DOHH2 (cell line): ENCODE results near the gene HNRNPAB.

Experiments used
- H3F3A ChIP-seq: fragments of 200-600 bp; sonication (generic), shearing (Covaris generic); 2 replicates; pipeline ENCODE4 v1.6.0; 2016; ENCODE audit warnings: antibody characterized with exemption, mild to moderate bottlenecking; ENCODE audit not compliant: control insufficient read depth, insufficient read depth
- H3K27ac ChIP-seq: fragments of 200-600 bp; sonication (generic); 2 replicates; pipeline ENCODE4 v1.5.1; 2014; ENCODE audit warnings: low read depth, mild to moderate bottlenecking, low read length, moderate library complexity
- H3K27me3 ChIP-seq: fragments of 200-600 bp; sonication (generic); 2 replicates; pipeline ENCODE4 v1.6.1; 2014; ENCODE audit warnings: mild to moderate bottlenecking, low read length, mixed read lengths; ENCODE audit not compliant: control insufficient read depth
- H3K36me3 ChIP-seq: fragments of 200-600 bp; sonication (generic); 2 replicates; pipeline ENCODE4 v1.6.1; 2014; ENCODE audit warnings: mild to moderate bottlenecking, low read length, moderate library complexity, mixed read lengths; ENCODE audit not compliant: control insufficient read depth
- H3K4me1 ChIP-seq: fragments of 200-600 bp; sonication (generic); 2 replicates; pipeline ENCODE4 v1.6.1; 2014; ENCODE audit warnings: mild to moderate bottlenecking, low read length, mixed read lengths; ENCODE audit not compliant: control insufficient read depth
- H3K4me2 ChIP-seq: fragments of 200-600 bp; sonication (generic); 2 replicates; pipeline ENCODE4 v1.6.0; 2014; ENCODE audit warnings: mild to moderate bottlenecking, low read length, moderate library complexity
- H3K4me3 ChIP-seq: fragments of 200-600 bp; sonication (generic); 2 replicates; pipeline ENCODE4 v1.5.1; 2014; ENCODE audit warnings: mild to moderate bottlenecking, low read length, mixed read lengths
- H3K79me2 ChIP-seq: fragments of 200-600 bp; sonication (generic); 2 replicates; pipeline ENCODE4 v1.6.1; 2014; ENCODE audit warnings: mild to moderate bottlenecking, low read length, mixed read lengths; ENCODE audit not compliant: control insufficient read depth
- H3K9me2 ChIP-seq: fragments of 200-600 bp; sonication (generic); replicated peaks from 2 replicates; pipeline ENCODE4 v1.6.1; 2014; ENCODE audit warnings: mild to moderate bottlenecking, low read length, mixed read lengths; ENCODE audit not compliant: control insufficient read depth
- H3K9me3 ChIP-seq: fragments of 200-600 bp; sonication (generic); 2 replicates; pipeline ENCODE4 v1.6.1; 2014; ENCODE audit warnings: antibody characterized with exemption, low read length, mixed read lengths; ENCODE audit not compliant: control insufficient read depth, insufficient read depth
- H4K20me1 ChIP-seq: fragments of 200-600 bp; sonication (generic); 2 replicates; pipeline ENCODE4 v1.6.0; 2014; ENCODE audit warnings: low read depth, mild to moderate bottlenecking, antibody characterized with exemption, low read length, moderate library complexity; ENCODE audit not compliant: control insufficient read depth, insufficient read depth
- CTCF ChIP-seq: fragments of 200-600 bp; sonication (generic); IDR thresholded peaks from one replicate; pipeline ENCODE4 v1.5.1; 2014; ENCODE audit warnings: antibody characterized with exemption, mild to moderate bottlenecking, low read depth, low read length; ENCODE audit not compliant: poor library complexity, severe bottlenecking
- EZH2phosphoT487 ChIP-seq: fragments of 200-600 bp; sonication (generic); IDR thresholded peaks from 2 replicates; pipeline ENCODE4 v1.6.1; 2017; ENCODE audit warnings: borderline replicate concordance, mild to moderate bottlenecking, antibody characterized with exemption, low read length, moderate library complexity, mixed read lengths

HNRNPAB gene

DNA sequence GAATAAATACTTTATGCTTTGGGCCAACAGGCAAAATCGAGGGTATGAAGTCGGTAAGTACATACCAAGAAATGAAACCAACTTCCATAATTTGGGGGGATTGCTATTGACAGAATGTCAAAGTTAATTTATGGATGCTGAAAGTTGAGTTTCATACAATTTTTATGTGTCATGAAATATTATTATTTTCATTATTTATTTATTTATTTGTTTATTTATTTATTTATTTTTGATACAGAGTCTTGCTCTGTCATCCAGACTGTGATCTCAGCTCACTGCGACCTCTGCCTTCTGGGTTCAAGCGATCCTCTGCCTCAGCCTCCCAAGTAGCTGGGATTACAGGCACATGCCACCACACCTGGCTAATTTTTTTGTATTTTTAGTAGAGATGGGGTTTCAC lies 12.7 kb upstream of the HNRNPAB start:
- Histone ChIP-seq H4K20me1 (no peaks in the 10 kb centered on the region), H3K36me3 (no peaks in the 10 kb centered on the region), H3K4me2 (no peak overlapping the region), H3K79me2 (no peaks in the 10 kb centered on the region), H3K4me3 (no peak overlapping the region), H3K27ac (no peak overlapping the region), H3K9me2 (no peaks in the 10 kb centered on the region), H3K27me3 (peaks cover 31% of the 10 kb centered on the region), H3F3A (no peaks in the 10 kb centered on the region), H3K4me1 (peaks cover 4% of the 10 kb centered on the region; the same call in 1 of the 2 replicates), H3K9me3 (no peaks in the 10 kb centered on the region)
- TF ChIP-seq CTCF (no peak), EZH2phosphoT487 (no peak)

GRCh38 chr5:178192244-178192643 lies 12.1 kb upstream of the HNRNPAB start:
- H3K4me3 ChIP-seq, result no peak overlapping the region
- H3K36me3 ChIP-seq, result no peaks in the 10 kb centered on the region
- H3K4me2 ChIP-seq, result no peak overlapping the region
- H3K9me3 ChIP-seq, result no peaks in the 10 kb centered on the region
- no peaks in the 10 kb centered on the region for H3K79me2 ChIP-seq
- H3F3A ChIP-seq, result no peaks in the 10 kb centered on the region
- H3K27ac ChIP-seq, result no peak overlapping the region
- peaks cover 4% of the 10 kb centered on the region; the same call in 1 of the 2 replicates for H3K4me1 ChIP-seq
- H3K9me2 ChIP-seq, result no peaks in the 10 kb centered on the region
- peaks cover 31% of the 10 kb centered on the region for H3K27me3 ChIP-seq
- no peak for TF ChIP-seq EZH2phosphoT487
- no peak for TF ChIP-seq CTCF
- H4K20me1 ChIP-seq, result no peaks in the 10 kb centered on the region

DNA sequence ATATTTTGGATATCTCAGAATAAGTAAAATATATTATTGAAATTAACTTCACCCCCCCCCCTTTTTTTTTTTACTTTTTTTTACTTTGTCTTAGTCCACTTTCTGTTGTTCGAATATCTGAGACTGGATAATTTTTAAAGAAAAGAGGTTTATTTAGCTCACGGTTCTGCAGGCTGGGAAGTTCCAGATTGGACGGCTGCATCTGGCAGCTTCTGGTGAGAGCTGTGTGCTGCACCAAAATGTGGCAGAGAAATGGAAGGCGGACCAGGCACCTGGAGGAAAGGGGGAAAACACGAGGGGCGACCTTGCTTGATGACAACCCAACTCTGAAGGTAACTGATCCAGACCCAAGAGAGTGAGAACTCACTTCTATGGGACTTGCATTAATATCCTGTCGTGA lies 11.5 kb upstream of the HNRNPAB start:
- peaks cover 31% of the 10 kb centered on the region for H3K27me3 ChIP-seq
- H3K4me2 ChIP-seq, result no peak overlapping the region
- H3K4me1 ChIP-seq, result peaks cover 4% of the 10 kb centered on the region; the same call in 1 of the 2 replicates
- TF ChIP-seq CTCF, result no peak
- no peak for TF ChIP-seq EZH2phosphoT487
- H3K79me2 ChIP-seq, result no peaks in the 10 kb centered on the region
- no peaks in the 10 kb centered on the region for H3K9me3 ChIP-seq
- no peaks in the 10 kb centered on the region for H4K20me1 ChIP-seq
- no peaks in the 10 kb centered on the region for H3F3A ChIP-seq
- H3K9me2 ChIP-seq, result no peaks in the 10 kb centered on the region
- H3K4me3 ChIP-seq, result no peak overlapping the region
- no peak overlapping the region for H3K27ac ChIP-seq
- H3K36me3 ChIP-seq, result no peaks in the 10 kb centered on the region

DNA sequence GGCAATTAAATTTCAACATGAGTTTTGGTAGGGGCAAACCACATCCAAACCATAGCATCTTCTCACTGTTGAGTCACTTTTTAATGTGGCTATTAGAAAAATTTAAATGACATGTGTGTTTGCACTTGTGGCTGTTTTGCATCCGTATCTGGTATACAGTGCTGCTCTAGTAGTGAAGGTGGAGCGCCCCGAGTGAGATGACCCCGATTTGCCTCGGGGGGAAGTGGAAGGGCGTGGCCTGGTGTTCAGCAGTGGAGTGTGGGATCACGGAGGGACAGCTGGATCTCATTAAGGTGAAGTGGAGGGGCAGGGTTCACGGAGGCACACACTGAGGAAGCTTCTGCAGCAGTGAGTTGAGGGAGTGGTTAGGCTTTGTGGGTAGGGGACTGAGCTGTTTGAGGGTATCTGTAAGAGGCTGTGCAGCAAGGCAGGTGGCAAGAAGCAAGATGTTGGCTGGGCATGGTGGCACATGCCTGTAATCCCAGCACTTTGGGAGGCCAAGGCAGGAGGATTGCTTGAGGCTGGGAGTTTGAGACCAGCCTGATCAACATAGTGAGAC lies 11.0 kb upstream of the HNRNPAB start:
- Histone ChIP-seq H3K4me2 (no peak overlapping the region), H3K27me3 (peaks cover 31% of the 10 kb centered on the region), H3K4me3 (no peak overlapping the region), H3K9me3 (no peaks in the 10 kb centered on the region), H3F3A (no peaks in the 10 kb centered on the region), H3K79me2 (no peaks in the 10 kb centered on the region), H3K9me2 (no peaks in the 10 kb centered on the region), H3K27ac (no peak overlapping the region), H3K4me1 (peaks cover 4% of the 10 kb centered on the region; the same call in 1 of the 2 replicates), H4K20me1 (no peaks in the 10 kb centered on the region), H3K36me3 (no peaks in the 10 kb centered on the region)
- TF ChIP-seq EZH2phosphoT487 (no peak), CTCF (no peak)
